Peyer's patch (tissue), 4 donors: Measurements from ENCODE around the gene HABP2.

Experiments
- POLR2A ChIP-seq, 2 donors: fragments of 450-650 bp; IDR thresholded peaks; one replicate each; pipeline ENCODE4 v1.5.1; 2017; ENCODE audit warnings: antibody characterized with exemption in 2 of 2, mild to moderate bottlenecking in 2 of 2, moderate library complexity in 2 of 2
- TF ChIP-seq, protein P1 (sequence below), 6 experiments: fragments of 450-650 bp in 4 of 6; fragments of 200-600 bp in 2 of 6; sonication (generic) in 1 of 6; IDR thresholded peaks; one replicate each; pipeline ENCODE4 v1.5.1; 2017 to 2019; ENCODE audit warnings: antibody characterized with exemption in 6 of 6, mild to moderate bottlenecking in 3 of 6, moderate library complexity in 1 of 6

DNA sequence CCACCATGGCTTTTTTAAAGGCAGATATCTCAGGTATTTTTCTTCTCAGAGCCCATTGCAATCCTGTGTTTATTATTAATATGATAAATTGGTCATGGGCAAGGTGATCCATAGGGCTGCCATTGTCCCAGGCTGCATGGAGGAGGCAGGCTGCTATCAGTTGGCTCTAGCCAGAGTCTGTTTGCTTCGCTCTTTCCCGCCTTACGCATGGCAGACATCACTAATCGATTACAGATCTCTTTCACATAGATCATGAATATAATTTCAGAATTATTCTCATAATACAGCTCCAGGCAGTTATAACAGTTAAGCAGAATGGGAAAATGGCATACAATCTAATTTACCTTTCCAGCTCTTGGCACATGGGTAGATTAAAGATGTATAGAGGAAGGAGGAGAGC is 30.4 kb upstream of the HABP2 start:
- TF ChIP-seq, protein P1, sequence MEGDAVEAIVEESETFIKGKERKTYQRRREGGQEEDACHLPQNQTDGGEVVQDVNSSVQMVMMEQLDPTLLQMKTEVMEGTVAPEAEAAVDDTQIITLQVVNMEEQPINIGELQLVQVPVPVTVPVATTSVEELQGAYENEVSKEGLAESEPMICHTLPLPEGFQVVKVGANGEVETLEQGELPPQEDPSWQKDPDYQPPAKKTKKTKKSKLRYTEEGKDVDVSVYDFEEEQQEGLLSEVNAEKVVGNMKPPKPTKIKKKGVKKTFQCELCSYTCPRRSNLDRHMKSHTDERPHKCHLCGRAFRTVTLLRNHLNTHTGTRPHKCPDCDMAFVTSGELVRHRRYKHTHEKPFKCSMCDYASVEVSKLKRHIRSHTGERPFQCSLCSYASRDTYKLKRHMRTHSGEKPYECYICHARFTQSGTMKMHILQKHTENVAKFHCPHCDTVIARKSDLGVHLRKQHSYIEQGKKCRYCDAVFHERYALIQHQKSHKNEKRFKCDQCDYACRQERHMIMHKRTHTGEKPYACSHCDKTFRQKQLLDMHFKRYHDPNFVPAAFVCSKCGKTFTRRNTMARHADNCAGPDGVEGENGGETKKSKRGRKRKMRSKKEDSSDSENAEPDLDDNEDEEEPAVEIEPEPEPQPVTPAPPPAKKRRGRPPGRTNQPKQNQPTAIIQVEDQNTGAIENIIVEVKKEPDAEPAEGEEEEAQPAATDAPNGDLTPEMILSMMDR (IDR thresholded peaks at IDR 0.05): no peak
- TF ChIP-seq POLR2A (IDR thresholded peaks at IDR 0.05): no peak
